ENCODE results near the gene ATG4D.

DNA sequence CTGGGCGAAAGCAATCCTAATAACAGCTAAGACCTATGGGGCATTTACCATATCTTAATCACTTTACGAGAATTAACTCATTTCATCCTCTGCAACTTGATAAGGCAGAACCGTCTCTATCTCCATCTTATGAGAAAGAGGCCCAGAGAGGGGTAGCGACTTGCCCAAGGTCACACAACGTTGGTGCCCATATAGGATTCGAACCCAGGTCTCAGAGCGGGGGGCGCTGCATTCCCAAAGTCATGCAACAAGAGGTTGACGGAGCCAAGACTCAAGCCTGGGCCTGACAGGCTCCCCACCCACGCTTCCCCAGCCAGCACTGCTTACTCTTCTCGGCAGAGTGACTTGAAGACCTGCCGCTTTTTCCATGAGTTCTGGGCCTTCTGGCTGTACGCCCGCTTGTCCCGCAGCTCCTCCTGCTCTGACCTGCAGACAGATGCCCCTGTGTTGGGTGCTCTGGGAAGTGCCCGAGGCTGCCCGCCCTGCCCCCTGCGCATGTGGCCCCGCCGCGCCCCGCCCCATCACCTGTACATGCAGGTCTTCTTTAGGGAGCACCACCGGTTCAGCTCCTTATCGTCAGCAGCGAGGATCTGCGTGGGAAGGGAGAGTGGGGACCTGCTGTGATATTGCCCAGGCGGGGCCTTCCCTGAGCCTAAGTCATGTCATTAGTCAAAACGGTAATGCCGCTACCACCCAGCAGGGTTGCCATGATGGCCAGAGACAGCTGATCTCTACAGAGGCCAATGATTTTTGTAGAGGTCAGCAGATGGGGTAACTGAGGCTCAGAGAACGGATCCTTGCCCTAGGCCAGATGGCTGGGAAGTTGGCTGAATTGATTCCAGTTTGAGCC lies 11.3 kb downstream of the ATG4D start:
- TF ChIP-seq, protein P1, sequence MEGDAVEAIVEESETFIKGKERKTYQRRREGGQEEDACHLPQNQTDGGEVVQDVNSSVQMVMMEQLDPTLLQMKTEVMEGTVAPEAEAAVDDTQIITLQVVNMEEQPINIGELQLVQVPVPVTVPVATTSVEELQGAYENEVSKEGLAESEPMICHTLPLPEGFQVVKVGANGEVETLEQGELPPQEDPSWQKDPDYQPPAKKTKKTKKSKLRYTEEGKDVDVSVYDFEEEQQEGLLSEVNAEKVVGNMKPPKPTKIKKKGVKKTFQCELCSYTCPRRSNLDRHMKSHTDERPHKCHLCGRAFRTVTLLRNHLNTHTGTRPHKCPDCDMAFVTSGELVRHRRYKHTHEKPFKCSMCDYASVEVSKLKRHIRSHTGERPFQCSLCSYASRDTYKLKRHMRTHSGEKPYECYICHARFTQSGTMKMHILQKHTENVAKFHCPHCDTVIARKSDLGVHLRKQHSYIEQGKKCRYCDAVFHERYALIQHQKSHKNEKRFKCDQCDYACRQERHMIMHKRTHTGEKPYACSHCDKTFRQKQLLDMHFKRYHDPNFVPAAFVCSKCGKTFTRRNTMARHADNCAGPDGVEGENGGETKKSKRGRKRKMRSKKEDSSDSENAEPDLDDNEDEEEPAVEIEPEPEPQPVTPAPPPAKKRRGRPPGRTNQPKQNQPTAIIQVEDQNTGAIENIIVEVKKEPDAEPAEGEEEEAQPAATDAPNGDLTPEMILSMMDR (IDR thresholded peaks at IDR 0.05; ENCODE audit: low read depth, low read length, poor library complexity, severe bottlenecking): no peak
- no peak for TF ChIP-seq EZH2phosphoT487 (IDR thresholded peaks at IDR 0.05; ENCODE audit: borderline replicate concordance, low read length)

Data from DOHH2 (cell line).